Vagina (tissue), 2 donors: ENCODE results near the gene ADCY5.

Source experiments
- CTCF ChIP-seq, 3 experiments: fragments of 450-650 bp in 2 of 3; fragments of 200-600 bp in 1 of 3; sonication (generic) in 1 of 3; IDR thresholded peaks; one replicate each; pipeline ENCODE4 v1.5.1; 2017 to 2019; ENCODE audit warnings: antibody characterized with exemption in 3 of 3, mild to moderate bottlenecking in 2 of 3, moderate library complexity in 2 of 3
- POLR2AphosphoS5 ChIP-seq, 2 donors: sonication (generic); formaldehyde crosslinking; IDR thresholded peaks; one replicate each; pipeline ENCODE4 v1.9.0; 2017; ENCODE audit warnings: antibody characterized with exemption in 2 of 2, mild to moderate bottlenecking in 2 of 2, low read depth in 1 of 2; ENCODE audit not compliant: insufficient read depth in 1 of 2

- TF ChIP-seq CTCF (IDR thresholded peaks at IDR 0.05) (no peak), POLR2AphosphoS5 (IDR thresholded peaks at IDR 0.05; ENCODE audit: insufficient read depth in 1 of 2, low read depth in 1 of 2) (no peak)
These were observed 36.7 kb upstream of the ADCY5 start for GRCh38 chr3:123485551-123485950.
